IMR-90 (cell line): ENCODE results near the gene SNAP25. TPM values are rescaled to one million over a fixed set of nuclear protein-coding genes. Genes with fewer than 3 reads are reported as not detected.

Experiments
- ATAC-seq: fragments of 200-7000 bp; cut with Tn5 transposase; 2 replicates; pipeline ENCODE4 v1.9.1; 2020; ENCODE audit warnings: low read depth, mild to moderate bottlenecking, moderate library complexity
- BruUV-seq: library from RNA; stranded (reverse); fragments of 400-500 nt; replicated peaks from 2 replicates; lab custom pipeline; 2021; lab: Mats Ljungman, UMichigan
- CTCF ChIA-PET: fragments of 300-600 bp; formaldehyde crosslinking; extraction: SDS; loops from one replicate; lab custom pipeline; 2021; ENCODE audit warnings: antibody characterized with exemption; lab: Yijun Ruan, JAX
- POLR2A ChIA-PET: fragments of 300-600 bp; sonication (Branson Sonifier 250); formaldehyde crosslinking; loops from one replicate; lab custom pipeline; 2022; ENCODE audit warnings: antibody characterized with exemption; ENCODE audit not compliant: unreplicated experiment; lab: Charles Lee
- DNase-seq: peaks from one replicate; pipeline ENCODE4 v3.0.0; 2013
- H2AFZ ChIP-seq: replicated peaks from 2 replicates; pipeline ENCODE3; 2013; ENCODE audit warnings: low read length, mild to moderate bottlenecking; ENCODE audit not compliant: poor library complexity
- H2AK5ac ChIP-seq: 2 replicates; pipeline ENCODE4 v1.6.1; 2013; ENCODE audit warnings: low read depth, low read length, inconsistent platforms
- H2AK9ac ChIP-seq: replicated peaks from 2 replicates; pipeline ENCODE3; 2013; ENCODE audit warnings: mild to moderate bottlenecking, low read depth, low read length, moderate library complexity; ENCODE audit not compliant: poor library complexity
- H2BK120ac ChIP-seq: 2 replicates; pipeline ENCODE4 v1.6.1; 2013; ENCODE audit warnings: low read depth, low read length, inconsistent platforms
- H2BK15ac ChIP-seq: 3 replicates; pipeline ENCODE4 v1.6.1; 2013; ENCODE audit warnings: low read depth, low read length, inconsistent platforms
- H2BK20ac ChIP-seq: 2 replicates; pipeline ENCODE4 v1.6.1; 2013; ENCODE audit warnings: low read depth, mild to moderate bottlenecking, inconsistent platforms, low read length, moderate library complexity
- H2BK5ac ChIP-seq: 2 replicates; pipeline ENCODE4 v1.6.1; 2013; ENCODE audit warnings: mild to moderate bottlenecking, low read depth, low read length, inconsistent platforms; ENCODE audit not compliant: poor library complexity, severe bottlenecking
- H3K14ac ChIP-seq: replicated peaks from 2 replicates; pipeline ENCODE4 v1.6.1; 2013; ENCODE audit warnings: low read depth, low read length, inconsistent platforms
- H3K18ac ChIP-seq: 2 replicates; pipeline ENCODE4 v1.6.1; 2013; ENCODE audit warnings: low read depth, low read length, control low read depth
- H3K23ac ChIP-seq: 2 replicates; pipeline ENCODE4 v1.6.1; 2013; ENCODE audit warnings: low read depth, low read length, inconsistent platforms
- H3K27ac ChIP-seq: 2 replicates; pipeline ENCODE4 v1.5.1; 2013; ENCODE audit warnings: mild to moderate bottlenecking, control low read depth, low read length; ENCODE audit not compliant: insufficient read depth
- H3K27me3 ChIP-seq: 2 replicates; pipeline ENCODE4 v1.6.1; 2013; ENCODE audit warnings: low read length; ENCODE audit not compliant: control insufficient read depth, insufficient read depth
- H3K36me3 ChIP-seq: 2 replicates; pipeline ENCODE4 v1.6.1; 2013; ENCODE audit warnings: low read length, mixed read lengths; ENCODE audit not compliant: control insufficient read depth, insufficient read depth
- H3K4ac ChIP-seq: 2 replicates; pipeline ENCODE4 v1.6.1; 2013; ENCODE audit warnings: low read depth, low read length, inconsistent platforms
- H3K4me1 ChIP-seq: 2 replicates; pipeline ENCODE4 v1.6.1; 2013; ENCODE audit warnings: low read length, mixed read lengths; ENCODE audit not compliant: control insufficient read depth, insufficient read depth
- H3K4me2 ChIP-seq: 2 replicates; pipeline ENCODE4 v1.6.1; 2013; ENCODE audit warnings: low read depth, mild to moderate bottlenecking, control low read depth, low read length, moderate library complexity
- H3K4me3 ChIP-seq: 2 replicates; pipeline ENCODE4 v1.5.1; 2013; ENCODE audit warnings: low read depth, mild to moderate bottlenecking, control low read depth, low read length, moderate library complexity; ENCODE audit not compliant: insufficient read depth
- H3K56ac ChIP-seq: 2 replicates; pipeline ENCODE4 v1.6.1; 2013; ENCODE audit warnings: low read length, inconsistent platforms; ENCODE audit not compliant: insufficient read depth; ENCODE audit errors: extremely low read depth
- H3K79me1 ChIP-seq, 2 experiments: 2 replicates each; pipeline ENCODE4 v1.6.1; 2013; ENCODE audit warnings: low read length in 2 of 2, inconsistent platforms in 1 of 2, low read depth in 1 of 2
- H3K9ac ChIP-seq: 2 replicates; pipeline ENCODE4 v1.6.1; 2013; ENCODE audit warnings: low read depth, low read length, control low read depth
- H3K9me1 ChIP-seq: 2 replicates; pipeline ENCODE4 v1.6.1; 2013; ENCODE audit warnings: low read length, inconsistent platforms; ENCODE audit not compliant: insufficient read depth
- H3K9me3 ChIP-seq: 2 replicates; pipeline ENCODE4 v1.6.1; 2013; ENCODE audit warnings: low read length; ENCODE audit not compliant: control insufficient read depth, insufficient read depth
- H4K20me1 ChIP-seq: 2 replicates; pipeline ENCODE4 v1.6.1; 2013; ENCODE audit warnings: low read length, inconsistent platforms; ENCODE audit not compliant: insufficient read depth
- H4K5ac ChIP-seq: 2 replicates; pipeline ENCODE4 v1.6.1; 2013; ENCODE audit warnings: mild to moderate bottlenecking, low read depth, low read length, control low read depth
- H4K8ac ChIP-seq, 2 experiments: 2 replicates each; pipeline ENCODE4 v1.6.1; 2013; ENCODE audit warnings: low read depth in 2 of 2, low read length in 2 of 2, control low read depth in 1 of 2, inconsistent platforms in 1 of 2
- H4K91ac ChIP-seq: 2 replicates; pipeline ENCODE4 v1.6.1; 2013; ENCODE audit warnings: low read depth, low read length, inconsistent platforms; ENCODE audit not compliant: insufficient read depth
- BHLHE40 ChIP-seq: fragments of 150-350 bp; IDR thresholded peaks from 2 replicates; pipeline ENCODE4 v1.6.1; 2016; ENCODE audit warnings: mild to moderate bottlenecking, low read depth, low read length
- CEBPB ChIP-seq: IDR thresholded peaks from 2 replicates; pipeline ENCODE4 v1.6.1; 2012; ENCODE audit warnings: low read depth, low read length, improper control_type of control experiment
- FOS ChIP-seq: fragments of 150-350 bp; IDR thresholded peaks from 2 replicates; pipeline ENCODE4 v1.6.1; 2016; ENCODE audit warnings: low read depth, low read length
- RFX5 ChIP-seq: IDR thresholded peaks from 2 replicates; pipeline ENCODE4 v1.8.0; 2012; ENCODE audit warnings: low read depth, mild to moderate bottlenecking, low read length, moderate library complexity
- WGBS, 2 experiments: methylation state at CpG; one replicate each; pipeline versions ENCODE4 v1.1.5 to v1.1.7; 2013; ENCODE audit warnings: missing lambda C conversion rate in 2 of 2; ENCODE audit not compliant: insufficient read length in 1 of 2; ENCODE audit errors: extremely low coverage in 2 of 2; 5-methylcytosine and 5-hydroxymethylcytosine counted together
- dilution Hi-C: fragments of 300-500 bp; cut with HindIII; formaldehyde crosslinking; loops from one replicate; pipeline ENCODE4 v1.14.3; 2018; ENCODE audit warnings: low sequenced_read_pairs; ENCODE audit not compliant: unreplicated experiment
- in situ Hi-C: fragments of 300-500 bp; cut with MboI; formaldehyde crosslinking; loops from 3 replicates; pipeline ENCODE4 v1.14.3; 2019; ENCODE audit warnings: low sequenced_read_pairs, inconsistent platforms, mixed read lengths
- intact Hi-C: fragments of 100-400 bp; cut with micrococcal nuclease; formaldehyde crosslinking; loops from 2 replicates; pipeline ENCODE4 v1.10.0; 2022
- polyA plus RNA-seq, 3 experiments: library from polyadenylated mRNA; depleted of rRNA; stranded (reverse); fragments of >200 nt; gene quantifications; 2 replicates each; pipeline ENCODE4 v1.2.3, GENCODE V29; 2012; ENCODE audit warnings: low replicate concordance in 1 of 3
- total RNA-seq: library from RNA; depleted of rRNA; stranded (reverse); fragments of >200 nt; gene quantifications from 2 replicates; pipeline ENCODE4 v1.2.3, GENCODE V29; 2012

SNAP25 gene
- total and polyA plus RNA-seq, 2 of the 4 experiments (the other 2 are of a cell fraction), result 1.1 to 2.8 TPM

DNA sequence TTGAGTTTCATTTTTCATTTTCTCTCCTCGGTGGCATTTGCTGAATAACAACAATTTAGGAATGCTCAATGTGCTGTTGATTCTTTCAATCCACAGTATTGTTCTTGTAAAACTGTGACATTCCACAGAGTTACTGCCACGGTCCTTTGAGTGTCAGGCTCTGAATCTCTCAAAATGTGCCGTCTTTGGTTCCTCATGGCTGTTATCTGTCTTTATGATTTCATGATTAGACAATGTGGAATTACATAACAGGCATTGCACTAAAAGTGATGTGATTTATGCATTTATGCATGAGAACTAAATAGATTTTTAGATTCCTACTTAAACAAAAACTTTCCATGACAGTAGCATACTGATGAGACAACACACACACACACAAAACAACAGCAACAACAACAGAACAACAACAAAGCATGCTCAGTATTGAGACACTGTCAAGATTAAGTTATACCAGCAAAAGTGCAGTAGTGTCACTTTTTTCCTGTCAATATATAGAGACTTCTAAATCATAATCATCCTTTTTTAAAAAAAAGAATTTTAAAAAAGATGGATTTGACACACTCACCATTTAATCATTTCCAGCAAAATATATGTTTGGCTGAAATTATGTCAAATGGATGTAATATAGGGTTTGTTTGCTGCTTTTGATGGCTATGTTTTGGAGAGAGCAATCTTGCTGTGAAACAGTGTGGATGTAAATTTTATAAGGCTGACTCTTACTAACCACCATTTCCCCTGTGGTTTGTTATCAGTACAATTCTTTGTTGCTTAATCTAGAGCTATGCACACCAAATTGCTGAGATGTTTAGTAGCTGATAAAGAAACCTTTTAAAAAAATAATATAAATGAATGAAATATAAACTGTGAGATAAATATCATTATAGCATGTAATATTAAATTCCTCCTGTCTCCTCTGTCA, 88.1 kb downstream of the SNAP25 start:
- dilution Hi-C loops (no loop called here), intact Hi-C loops (loop anchor here (5.0 kb wide), 1 partner anchor 89 kb away; the partner anchor contains the start of gene SNAP25), in situ Hi-C loops (no loop called here)
- Histone ChIP-seq H3K9ac (no peak overlapping the region), H3K4ac (peak overlapping the region; percentile 81; the same call in 1 of the 2 replicates), H3K56ac (peak overlapping the region; percentile 11; the same call in 1 of the 2 replicates), H2BK15ac (peak overlapping the region; percentile 94; the same call in 2 of the 3 replicates), H4K5ac (peak overlapping the region; percentile 97; the same call in 1 of the 2 replicates), H3K79me1 (no peaks in the 10 kb centered on the region), H2AFZ (no peak overlapping the region), H3K18ac (peak overlapping the region; percentile 96; the same call in 1 of the 2 replicates), H3K4me1 (peaks cover 25% of the 10 kb centered on the region), H3K27ac (0 out of 2 replicates have a peak overlapping the region, but pooled peaks have one; percentile 12), H2AK5ac (peak overlapping the region; percentile 92), H4K8ac (peak overlapping the region; percentile 8 to 87; a peak in 3 of 4 replicates), H3K23ac (peak overlapping the region; percentile 80; the same call in 1 of the 2 replicates), H4K91ac (peak overlapping the region; percentile 90), H3K27me3 (no peaks in the 10 kb centered on the region; the same call in 1 of the 2 replicates), H3K4me2 (peak overlapping the region; percentile 67; the same call in 1 of the 2 replicates), H3K9me1 (peaks cover 11% of the 10 kb centered on the region), H4K20me1 (no peaks in the 10 kb centered on the region), H2AK9ac (no peak overlapping the region), H3K14ac (peak overlapping the region; percentile 93), H3K4me3 (no peak overlapping the region), H2BK120ac (peak overlapping the region; percentile 88), H3K9me3 (no peaks in the 10 kb centered on the region), H2BK20ac (peak overlapping the region; percentile 92), H3K36me3 (no peaks in the 10 kb centered on the region; the same call in 1 of the 2 replicates), H2BK5ac (peak overlapping the region; percentile 78)
- BruUV-seq, result TSS peak; percentile 82
- CTCF ChIA-PET, result no interaction called here
- WGBS, 2 experiments, result 53% methylated on average over 2 of the region's 3 CpGs; no CpG with 5 or more reads in 1 of the 2 experiments
- TF ChIP-seq RFX5 (no peak), FOS (peak; percentile 29; the same call in 1 of the 2 replicates), BHLHE40 (peak; percentile 47), CEBPB (peak; percentile 95)
- POLR2A ChIA-PET, result no interaction called here
- DNase-seq, result peak; percentile 91
- peak; percentile 73 for ATAC-seq
